Embryonic facial prominence (tissue), 1 donor: Measurements from ENCODE around the gene PRRC2A.
A peak's percentile ranks its signal among the peaks of the same experiment; 100 is the strongest.

Experiments
- DNase-seq: peaks from one replicate; pipeline ENCODE4 v3.0.0-alpha.2; 2016; ENCODE audit errors: extremely low spot score

Gene PRRC2A

DNA sequence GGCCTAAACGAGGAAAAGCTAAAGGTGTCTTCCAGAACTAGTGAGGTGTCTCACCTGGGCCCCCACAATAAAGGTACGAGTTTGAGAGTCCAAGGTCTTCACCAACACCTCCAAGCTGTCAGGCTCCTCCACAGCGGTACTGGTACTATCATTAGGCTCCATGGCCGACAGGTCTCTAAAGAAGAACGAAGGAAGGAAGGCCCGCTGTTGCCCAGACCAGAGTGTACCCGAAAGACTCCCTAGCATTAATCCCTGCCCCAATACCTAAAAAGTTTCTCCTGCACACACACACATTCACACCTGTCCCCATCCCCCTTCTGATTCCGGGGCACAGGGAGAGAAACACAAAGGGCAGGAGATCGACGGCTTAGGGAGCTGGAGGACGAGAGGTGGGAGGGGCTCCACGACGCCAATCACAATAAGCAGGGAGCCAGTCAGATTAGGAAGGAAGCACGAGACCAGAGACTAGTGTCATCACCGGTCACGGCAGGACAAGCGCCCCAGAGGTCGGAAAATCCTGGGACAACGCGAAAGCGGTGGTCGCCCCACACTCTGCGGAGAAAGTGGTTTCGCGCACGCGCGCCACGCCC is 31.2 kb downstream of the PRRC2A start:
- DNase-seq = peak; percentile 66

DNA sequence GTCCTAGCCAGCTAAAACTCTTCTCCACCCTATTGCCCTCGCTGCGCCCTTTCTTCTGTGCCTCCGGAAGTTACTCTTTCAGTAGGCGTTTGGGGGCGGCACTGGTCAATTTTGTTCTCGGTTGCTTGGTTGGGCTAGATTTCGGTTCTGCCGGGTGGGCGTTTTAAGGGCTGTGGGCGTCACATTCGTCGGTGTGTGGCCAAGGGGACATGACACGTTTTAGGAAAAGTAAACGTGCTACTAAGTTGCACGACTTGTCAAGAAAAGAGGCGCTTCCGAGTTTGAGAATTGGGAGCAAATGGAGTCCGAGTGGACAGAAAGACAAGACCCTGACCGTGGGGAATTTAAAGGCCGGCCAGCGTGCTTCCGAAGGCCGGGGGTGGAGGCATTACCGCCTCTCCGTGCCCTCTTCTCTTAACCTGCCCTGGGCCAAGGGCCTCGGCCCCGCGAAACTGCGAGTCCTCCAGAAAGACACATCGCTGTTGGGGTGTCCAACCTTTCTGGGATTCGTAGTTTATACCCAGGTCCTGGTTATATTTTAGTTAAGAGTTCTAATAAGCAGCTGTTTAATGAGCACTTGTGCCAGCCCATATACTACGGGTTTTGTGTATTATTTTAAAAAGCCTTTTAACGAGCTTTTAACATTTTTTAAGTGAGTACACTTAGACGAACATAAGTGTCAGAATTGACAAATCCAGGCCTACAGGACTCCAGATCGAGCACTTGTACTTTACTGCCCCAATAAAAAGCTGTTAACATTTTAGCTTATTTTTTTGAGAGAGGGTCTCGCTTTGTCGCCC is 32.6 kb downstream of the PRRC2A start:
- peak; percentile 86 for DNase-seq

DNA sequence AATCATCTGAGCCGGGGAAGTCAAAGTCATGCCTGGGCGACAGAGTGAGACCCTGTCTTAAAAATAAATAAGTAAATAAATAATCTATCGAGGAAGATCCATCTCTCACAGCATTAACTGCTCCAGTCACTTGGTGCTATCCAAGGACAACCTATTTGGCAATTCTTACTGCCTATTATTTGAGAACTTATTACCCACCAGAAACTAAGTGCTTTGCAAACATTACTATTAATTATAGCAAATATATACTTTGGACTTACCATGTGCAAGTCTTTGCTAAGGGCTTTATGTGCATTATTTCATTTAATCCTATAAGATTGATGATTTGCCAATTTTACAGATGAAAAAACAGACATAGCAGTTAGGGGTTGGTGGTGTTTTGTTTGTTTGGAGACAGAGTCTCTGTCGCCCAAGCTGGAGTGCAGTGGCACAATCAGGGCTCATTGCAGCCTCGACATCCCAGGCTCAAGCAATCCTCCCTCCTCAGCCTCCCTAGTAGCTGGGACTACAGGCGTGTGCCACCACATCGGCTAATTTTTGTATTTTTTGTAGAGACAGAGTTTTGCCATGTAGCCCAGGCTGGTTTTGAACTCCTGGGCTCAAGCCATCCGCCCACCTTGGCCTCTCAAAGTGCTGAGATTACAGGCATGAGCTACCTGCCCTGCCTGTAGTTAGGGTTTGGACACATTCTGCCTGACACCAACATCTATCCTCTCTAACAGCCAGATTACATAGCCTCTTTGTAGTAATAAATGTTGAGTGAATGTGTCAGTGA is 34.2 kb downstream of the PRRC2A start:
- DNase-seq = no peak

DNA sequence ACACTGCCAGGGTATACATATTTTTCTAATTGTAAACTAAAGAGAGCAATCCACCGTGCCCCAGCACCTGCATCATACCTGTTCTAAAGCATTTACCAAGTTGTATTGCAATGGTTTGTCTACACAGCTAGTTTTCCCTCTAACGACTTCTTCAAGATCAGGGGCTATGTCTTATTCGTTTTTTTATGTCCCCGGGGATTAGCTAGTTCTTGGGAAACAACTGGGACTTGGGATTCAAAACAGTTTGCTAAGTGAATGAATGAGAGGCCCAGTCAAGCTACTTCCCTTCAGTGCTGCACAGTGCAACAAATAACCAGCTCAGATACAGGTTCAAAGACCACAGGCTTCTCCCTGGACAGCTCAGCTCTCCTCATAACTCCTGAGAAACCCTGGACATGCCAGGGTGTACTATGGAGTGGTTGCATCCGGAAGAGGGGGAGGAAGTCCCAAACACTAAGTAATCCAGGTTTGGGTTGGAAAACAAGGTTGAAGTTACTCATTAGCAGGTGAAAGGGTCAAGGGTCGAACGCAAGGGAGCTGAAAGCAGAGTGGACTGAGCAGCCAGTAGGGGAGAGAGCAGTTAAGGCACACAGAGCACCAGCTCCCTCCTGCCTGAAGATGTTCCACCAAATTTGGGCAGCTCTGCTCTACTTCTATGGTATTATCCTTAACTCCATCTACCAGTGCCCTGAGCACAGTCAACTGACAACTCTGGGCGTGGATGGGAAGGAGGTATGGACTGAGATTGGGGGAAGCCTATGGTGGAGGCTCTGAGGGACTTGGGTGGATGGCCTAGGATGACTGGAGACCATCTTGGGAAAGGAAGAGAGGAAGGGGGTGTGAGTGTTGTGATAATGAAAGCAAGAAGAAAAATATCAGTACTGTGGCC is 35.1 kb downstream of the PRRC2A start, which contains the start of gene APOM:
APOM (plus strand) TSS at position 546 of the 889 bp plus-strand sequence; CDS start at position 619, 73 bp downstream.
- DNase-seq = no peak

DNA sequence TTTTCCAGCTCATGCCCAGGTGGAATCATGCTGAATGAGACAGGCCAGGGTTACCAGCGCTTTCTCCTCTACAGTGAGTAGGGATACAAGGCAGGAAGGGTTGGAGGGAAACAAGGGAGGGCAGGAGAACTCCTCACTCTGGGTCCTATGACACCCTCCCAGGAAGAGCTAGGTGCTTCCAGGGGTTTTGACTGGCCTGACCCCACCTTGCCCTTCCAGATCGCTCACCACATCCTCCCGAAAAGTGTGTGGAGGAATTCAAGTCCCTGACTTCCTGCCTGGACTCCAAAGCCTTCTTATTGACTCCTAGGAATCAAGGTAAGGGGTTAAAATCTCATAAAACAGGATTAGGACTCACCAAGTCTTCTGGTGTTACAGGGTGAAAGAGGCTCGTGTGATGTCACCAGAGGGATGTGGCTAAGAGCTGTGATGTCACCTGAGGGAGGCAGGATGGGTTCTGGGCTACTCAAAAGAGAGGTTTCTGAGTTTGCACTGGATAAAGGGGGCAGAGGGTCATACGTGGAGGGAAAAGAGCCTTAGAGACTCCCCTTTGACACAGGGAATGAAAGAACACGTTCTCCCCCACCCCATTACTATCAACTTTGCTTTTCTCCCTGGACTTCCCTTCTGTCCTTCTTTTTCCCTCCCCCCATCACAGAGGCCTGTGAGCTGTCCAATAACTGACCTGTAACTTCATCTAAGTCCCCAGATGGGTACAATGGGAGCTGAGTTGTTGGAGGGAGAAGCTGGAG is 37.1 kb downstream of the PRRC2A start:
- no peak for DNase-seq

DNA sequence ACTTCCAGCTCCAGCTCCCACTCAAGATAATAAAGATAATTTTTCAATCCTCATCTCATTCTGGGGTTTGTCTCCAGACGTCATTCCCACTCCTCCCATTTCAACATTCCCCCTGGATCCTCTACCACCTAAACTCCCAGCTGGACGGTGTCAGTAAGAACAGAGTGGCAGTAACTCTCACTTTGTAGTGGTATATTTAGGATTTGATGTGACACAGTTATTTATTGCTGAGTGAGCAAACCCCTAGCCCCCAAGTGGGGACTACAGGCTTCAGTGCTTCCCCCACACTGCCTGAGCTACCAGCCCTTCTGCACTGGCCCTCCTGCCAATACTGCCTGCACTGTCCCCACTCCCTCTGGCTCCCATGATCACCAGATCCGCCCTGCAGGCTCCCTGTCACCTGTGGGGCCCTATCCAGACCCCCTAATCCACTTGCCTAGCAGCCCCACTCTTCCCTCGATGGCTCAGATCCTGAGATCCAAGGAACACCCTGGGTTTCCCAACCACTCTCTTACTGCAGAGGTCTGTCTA is 37.7 kb downstream of the PRRC2A start:
- DNase-seq = no peak

DNA sequence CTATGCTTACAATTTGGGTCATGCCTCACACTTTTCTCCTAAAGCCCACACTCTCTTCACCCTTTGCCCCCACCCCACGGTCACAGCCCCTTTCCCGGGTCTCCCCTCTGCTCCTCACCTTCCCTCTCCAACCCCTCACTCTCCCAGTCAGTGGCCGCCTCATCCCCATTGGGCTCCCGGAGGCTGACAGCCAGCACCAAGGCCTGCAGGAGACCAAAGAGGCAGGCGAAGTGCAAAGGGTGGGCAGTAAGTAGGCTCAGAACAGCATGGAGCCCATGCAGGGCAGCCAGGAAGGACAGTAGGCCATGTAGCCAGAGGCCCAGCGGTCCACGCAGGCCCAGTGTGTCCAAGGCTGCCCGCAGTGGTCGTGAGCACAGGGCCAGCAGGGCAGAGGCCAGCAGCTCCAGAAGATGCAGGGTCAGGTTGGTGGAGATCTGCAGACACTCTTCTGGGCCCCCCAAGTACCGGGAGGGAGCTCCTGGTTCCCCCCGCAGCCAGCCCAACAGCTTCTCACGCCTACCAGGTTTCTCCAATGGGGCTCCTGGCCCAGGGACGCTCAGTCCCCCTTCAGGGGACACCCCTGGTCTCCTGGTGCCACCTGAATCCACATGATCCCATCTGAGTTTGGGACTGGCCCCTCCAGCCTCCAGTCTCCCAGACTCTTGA is 38.6 kb downstream of the PRRC2A start:
- no peak for DNase-seq

DNA sequence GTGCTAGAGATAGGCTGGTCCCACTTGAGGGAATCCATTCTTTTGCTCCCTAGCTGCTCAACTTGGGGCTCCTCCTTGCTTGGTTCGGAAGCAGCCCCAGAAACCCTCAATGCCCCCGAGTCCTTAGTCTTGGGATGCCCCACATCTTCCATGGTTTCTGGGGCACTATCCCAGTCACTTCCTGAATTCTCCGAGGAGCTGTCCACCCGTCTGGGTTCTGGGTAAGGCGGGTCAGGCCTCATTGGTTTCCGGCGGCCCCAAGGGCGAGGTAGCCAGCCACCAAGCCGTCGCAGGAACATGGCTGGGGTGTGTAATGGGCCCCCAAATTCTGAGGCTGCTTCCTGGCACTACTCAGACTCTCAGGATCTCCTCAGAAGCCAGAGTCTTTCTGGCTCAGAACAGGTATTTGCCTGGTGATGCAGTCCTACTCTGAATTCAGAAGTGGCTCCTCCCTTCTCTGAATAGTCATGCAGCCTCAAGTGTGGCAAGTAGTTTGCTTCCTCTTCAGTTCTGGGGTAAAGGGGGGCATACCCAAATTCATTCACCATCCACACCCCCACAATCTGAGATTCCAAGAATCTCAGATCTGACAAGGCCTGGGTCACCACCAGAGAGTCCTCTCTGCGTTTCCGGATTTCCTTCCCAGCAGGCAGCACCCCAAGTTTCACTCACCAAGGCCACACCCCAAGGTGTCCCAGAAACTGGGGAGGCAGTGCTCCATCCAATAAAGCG is 39.3 kb downstream of the PRRC2A start:
- DNase-seq = no peak

DNA sequence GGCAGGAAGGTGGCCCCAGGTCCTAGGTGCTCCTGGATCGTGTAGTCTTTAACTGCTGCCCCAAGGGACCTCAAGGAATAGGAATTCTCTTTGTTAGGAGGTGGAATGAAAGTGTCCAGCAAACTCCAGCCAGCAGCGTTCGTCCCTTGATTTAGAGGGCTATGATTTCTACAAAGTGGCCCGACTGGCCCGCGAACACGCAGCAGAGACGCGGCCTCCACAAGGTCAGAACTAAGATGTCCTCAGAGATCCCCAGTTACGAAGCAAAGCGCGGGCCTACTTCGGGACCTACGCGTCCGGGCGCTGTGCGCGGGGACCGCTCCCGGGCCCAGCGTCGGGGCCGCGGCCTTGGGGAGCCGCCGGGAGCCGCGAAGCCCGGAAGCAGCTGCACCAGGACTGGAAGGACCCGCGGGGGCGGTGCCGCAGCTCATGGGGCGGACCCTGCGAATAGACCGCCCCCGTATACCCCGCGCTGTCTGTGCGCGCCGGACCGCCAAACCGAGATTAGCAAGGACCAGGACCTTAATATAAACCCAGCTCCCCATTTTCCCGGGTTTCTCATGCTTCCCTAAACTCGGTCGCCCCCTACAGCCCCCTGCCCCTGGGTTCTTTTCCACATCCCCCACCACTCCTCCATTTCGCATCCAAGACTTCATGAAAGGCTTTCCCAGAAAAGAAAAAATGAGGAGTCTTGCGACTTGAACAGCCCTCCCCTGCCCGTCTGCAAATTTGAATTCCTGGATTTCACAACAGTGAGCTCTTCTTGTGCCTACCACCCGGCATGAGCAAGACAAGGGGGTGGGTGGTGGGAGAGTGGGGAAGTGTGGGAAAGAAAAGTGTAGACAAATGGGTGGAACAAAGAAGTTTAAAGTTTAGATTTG is 40.1 kb downstream of the PRRC2A start, which contains the start of gene C6orf47:
C6orf47 (minus strand) TSS at position 398 of the 881 bp plus-strand sequence. CDS start 831 bp downstream, outside the sequence.
- peak; percentile 40 for DNase-seq

DNA sequence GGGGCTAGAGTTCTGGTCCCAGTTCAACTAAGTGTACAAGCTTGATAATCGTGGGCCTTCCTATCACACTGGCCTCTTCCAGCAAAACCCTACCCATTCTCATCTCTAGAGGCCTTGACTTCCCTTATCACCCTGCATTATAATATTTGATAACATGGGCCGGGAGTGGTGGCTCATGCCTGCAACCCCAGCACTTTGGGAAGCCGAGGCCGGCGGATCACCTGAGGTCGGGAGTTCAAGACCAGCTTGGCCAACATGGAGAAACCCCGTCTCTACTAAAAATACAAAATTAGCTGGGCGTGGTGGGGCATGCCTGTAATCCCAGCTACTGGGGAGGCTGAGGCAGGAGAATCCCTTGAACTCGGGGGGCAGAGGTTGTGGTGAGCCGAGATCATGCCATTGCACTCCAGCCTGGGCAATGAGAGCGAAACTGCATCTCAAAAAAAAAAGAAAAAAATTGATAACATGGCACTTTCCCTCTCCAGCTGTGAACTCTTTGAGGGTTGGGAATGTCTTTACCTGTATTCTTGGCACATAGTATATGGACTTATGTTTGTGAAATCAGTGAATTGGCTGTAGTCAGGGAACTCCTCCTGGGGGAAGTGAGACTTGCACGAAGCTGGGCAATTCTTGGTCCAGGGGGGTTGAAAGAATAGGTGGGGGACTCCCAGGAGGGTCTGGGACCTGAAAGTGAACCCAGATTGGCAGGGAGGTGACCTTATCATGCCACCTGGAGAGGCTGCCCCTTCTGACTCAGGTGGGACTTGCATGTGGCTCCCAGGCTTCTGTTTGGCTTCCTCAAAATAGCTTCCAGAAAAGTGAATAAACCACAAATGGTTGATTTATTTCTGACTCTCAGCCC is 41.0 kb downstream of the PRRC2A start:
- no peak for DNase-seq

DNA sequence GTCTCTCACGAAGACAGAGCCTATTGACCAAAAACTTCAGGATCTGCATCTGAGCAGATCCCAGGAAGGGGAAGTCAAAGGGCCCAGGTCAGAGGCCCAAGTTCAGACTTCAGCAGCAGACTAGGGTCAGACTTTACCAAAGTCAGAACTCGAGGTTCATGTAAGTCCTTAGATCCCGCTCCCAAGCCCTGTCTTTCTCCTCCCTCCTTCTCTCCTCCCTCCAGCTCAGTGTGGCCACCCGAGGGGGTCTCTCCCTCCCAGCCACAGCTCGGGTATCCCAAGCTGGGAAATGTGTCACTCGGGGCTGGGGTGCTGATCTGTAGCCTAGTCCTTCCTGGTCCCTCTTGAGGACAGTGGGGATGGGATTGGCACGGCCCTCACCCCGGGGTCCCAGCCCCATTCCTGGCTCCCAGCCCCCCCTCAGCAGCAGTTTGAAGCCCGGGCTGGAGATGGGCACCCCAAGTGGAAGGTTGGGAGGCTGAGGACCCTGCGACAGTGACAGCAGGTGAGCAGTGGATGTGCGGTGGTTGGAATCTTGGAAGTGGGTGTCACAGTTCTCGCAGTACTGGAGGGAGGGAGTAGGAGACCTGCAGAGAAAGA is 41.7 kb downstream of the PRRC2A start:
- no peak for DNase-seq

DNA sequence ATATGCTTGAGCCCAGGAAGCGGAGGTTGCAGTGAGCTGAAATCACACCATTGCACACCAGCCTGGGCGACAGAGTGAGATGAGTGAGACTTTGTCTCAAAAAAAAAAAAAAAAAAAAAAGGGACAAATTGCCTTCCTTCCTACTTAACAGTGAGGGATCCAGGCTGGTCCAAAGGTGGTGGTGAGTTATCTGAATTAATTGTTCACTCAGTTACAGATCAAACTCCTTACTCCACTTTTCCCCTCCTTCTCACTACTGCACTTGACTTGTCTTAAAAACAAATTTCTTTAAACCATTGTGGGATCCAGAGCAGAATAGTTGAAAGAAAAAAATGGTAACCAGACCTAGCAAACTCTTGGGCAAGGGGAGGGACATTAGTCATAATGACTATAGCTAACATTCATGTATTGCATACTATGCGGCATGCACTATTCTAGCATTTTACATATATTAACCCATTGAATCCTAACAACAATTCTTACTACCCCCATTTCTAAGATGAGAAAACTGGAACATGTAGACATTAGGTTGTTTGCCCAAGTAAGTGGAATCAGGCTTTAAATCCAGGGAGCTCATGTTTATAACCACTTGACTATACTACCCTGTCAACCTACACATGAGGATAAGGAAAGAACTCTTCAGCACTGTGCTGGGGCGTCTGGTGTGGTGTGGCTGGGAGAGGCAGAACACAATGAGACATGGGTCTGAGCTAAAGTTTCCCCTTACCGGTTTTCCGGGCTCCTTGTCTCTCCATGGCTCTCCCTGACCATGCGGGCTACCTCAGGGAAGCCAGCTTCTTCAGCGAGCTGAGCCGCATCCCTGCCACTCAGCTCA is 42.8 kb downstream of the PRRC2A start:
- no peak for DNase-seq

DNA sequence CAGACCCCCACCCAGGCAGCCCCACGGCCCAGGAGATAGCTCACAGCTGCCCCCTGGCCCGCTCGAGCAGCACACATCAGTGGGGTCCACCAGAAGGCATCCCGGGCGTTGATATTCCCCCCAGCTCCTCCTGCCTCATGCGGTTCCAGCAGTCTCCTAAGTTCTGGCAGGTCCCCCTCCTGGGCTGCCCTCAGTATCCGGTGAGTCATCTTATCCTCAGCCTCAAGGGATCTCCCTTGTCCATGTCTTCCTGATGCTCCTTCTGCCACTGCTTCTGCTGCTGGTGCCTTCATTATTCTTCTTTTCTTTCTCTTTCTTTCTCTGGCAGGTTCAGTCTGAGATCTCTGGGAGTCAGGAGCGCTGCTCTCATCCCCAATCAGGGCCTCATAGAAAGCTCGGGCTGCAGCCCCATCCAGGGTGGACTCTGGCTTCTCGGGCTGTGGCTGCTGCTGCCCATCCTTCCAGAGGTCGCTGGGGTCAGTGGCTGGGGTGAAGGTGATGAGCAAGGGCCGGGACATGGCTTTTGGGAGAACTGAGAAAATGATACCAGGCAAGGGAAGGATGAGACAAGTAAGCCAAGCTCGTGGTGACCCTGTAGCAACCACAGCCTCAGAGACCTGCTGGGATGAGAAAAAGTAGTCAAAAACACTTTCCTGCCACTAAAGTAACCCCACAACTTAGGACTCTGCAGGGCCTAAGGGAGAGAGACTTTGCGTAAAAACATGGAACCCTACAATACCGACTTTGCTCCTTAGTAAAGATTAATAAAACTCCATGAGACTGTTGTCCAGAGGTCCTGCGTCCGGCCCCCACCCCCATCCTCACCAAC is 43.7 kb downstream of the PRRC2A start:
- DNase-seq = no peak

DNA sequence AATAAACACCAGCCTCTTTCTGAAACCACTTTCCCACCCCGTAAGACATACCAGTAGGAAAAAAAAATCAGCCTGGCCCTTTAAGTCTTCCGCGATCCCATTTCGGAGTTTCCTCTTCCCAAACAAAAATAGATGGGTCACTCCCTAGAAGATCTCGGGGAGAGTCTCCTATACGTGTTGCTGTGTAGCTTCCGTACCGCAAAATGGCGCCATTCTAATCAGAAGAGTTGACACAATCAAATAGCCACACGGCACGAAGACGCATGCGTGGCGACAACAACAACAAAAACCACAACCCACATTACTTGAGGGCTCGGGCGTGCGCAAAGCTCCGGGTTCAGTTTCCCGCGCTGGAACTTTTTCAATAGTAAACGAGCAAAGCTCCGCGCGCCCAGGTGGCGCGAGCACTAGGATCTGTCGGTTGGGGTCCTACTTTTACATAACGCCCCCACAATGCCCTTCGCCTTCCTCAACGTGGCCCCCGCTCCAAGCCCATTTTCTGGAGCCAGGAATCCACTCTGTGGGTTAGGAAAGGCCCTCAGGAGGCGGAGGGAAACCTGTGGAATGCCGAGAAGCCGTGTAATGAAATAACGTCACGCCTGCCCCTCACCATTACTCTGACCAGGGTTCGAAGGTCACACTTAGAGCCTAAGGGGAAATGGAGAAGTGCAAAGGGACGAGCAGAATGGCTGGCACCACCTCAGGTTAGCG is 44.4 kb downstream of the PRRC2A start, which contains the start of gene GPANK1:
GPANK1 (minus strand) TSS at position 208 of the 711 bp plus-strand sequence. CDS start 519 bp downstream, outside the sequence.
- peak; percentile 93 for DNase-seq
